Activated CD8-positive, alpha-beta memory T cell treated with anti-CD3 and anti-CD28 coated beads, Interleukin-2, amount 50 U/mL, for 1 hour (primary cell): ENCODE measurements around the gene ANKS6.

ENCODE experiments used
- DNase-seq: peaks from one replicate; pipeline ENCODE4 v3.0.0-alpha.2; 2020; ENCODE audit errors: extremely low read depth

The ANKS6 gene

DNA sequence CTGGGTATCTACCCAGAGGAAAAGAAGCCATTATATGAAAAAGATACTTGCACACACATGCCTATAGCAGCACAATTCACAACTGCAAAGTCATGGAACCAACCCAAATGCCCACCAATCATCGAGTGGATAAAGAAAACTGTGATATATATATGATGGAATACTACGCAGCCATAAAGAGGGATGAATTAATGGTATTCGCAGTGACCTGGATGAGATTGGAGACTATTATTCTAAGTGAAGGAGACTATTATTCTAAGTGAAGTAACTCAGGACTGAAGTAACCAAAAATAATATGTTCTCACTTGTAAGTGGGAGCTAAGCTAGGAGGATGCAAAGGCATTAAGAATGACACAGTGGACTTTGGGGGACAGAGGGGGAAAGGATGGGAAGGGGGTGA is 57.6 kb downstream of the ANKS6 start:
- no peak for DNase-seq

- DNase-seq = no peak
Measured at GRCh38 chr9:98736226-98736625, 60.1 kb downstream of the ANKS6 start.

GRCh38 chr9:98732801-98733200 is 63.6 kb downstream of the ANKS6 start:
- DNase-seq = no peak

GRCh38 chr9:98732091-98732490 is 64.3 kb downstream of the ANKS6 start:
- DNase-seq = no peak

GRCh38 chr9:98730871-98731270 is 65.5 kb downstream of the ANKS6 start:
- DNase-seq = no peak

DNA sequence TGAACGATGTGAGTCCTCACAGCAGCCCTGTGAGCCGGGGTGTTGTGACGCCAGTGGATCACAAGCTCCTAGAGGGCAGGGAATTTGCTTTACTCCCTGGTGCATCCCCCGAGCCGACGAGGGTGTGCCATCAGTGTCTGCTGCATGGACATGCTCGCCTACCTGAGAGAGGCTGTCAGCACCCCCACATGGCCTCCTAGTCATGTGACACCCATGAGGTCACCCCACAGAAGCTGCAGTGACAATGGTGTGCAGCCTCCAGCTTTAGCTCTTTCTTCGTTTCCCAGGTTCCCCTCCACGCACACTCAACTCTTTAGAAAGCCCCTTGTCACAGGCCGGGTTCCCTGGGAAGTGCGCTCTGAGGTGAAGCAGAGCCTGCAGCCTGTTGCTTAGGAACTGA is 67.9 kb downstream of the ANKS6 start:
- DNase-seq = no peak

GRCh38 chr9:98727428-98727827 is 68.9 kb downstream of the ANKS6 start:
- DNase-seq = no peak

DNA sequence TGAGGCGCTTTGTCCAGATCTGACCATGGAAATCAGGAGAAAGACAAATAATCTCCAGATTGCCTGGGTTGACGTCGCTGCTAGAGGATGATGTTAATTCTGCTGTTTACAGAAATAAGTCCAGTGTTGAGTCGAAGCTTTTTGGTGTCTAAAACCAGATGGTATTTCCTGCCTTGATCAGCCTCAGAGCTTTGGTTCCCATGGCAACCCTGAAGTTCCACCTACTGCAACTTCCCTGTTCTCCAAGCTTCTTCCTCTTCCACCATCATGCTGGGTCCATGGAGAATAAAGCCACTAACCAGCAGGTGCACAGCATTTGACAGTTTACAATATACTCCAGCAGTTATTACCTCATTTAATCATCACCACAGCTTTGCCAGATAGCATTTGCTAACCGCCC is 69.6 kb downstream of the ANKS6 start:
- DNase-seq = no peak

DNA sequence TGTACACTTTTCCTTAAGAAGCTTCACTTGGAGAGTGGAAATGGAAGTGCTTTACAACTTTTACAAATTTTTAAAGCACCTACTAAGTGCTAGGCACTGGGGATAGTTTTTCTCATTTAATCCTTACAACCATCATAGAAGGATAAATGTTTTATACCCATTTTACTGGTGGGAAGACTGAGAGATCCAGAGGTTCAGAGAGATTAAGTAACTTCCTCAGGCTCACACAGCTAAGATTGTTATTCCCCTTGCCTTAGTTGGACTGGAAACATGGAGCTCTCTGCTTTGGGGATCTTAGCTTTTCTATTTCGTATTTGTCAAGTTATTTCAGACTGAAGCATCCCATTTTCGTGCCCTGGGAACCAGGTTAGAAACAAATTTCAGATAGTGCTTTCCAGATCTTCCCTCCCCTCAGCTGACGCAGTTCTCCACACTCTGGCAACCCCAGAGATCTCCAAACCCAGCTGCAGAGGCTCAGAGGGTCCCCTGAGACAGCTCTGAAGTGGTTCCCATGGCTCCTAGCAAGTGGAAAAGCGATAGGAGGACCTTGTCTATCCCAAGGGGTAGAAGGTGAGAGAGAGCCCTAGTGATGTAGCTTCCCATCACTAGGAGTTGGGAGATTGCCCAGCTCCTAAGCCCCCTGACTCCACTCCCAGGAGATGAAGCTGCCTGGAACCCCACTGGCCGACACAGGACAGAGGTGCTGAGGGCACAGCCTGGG is 71.4 kb downstream of the ANKS6 start:
- no peak for DNase-seq

GRCh38 chr9:98721643-98722042 is 74.7 kb downstream of the ANKS6 start:
- DNase-seq = no peak

- no peak for DNase-seq
Measured at GRCh38 chr9:98720402-98720801, 76.0 kb downstream of the ANKS6 start.

- DNase-seq = no peak
Measured at GRCh38 chr9:98719055-98719454, 77.3 kb downstream of the ANKS6 start.

GRCh38 chr9:98714833-98715232 is 81.5 kb downstream of the ANKS6 start:
- DNase-seq = no peak

- DNase-seq = no peak
Measured at GRCh38 chr9:98712987-98713386, 83.4 kb downstream of the ANKS6 start.

GRCh38 chr9:98709968-98710965 is 86.1 kb downstream of the ANKS6 start:
- no peak for DNase-seq

DNA sequence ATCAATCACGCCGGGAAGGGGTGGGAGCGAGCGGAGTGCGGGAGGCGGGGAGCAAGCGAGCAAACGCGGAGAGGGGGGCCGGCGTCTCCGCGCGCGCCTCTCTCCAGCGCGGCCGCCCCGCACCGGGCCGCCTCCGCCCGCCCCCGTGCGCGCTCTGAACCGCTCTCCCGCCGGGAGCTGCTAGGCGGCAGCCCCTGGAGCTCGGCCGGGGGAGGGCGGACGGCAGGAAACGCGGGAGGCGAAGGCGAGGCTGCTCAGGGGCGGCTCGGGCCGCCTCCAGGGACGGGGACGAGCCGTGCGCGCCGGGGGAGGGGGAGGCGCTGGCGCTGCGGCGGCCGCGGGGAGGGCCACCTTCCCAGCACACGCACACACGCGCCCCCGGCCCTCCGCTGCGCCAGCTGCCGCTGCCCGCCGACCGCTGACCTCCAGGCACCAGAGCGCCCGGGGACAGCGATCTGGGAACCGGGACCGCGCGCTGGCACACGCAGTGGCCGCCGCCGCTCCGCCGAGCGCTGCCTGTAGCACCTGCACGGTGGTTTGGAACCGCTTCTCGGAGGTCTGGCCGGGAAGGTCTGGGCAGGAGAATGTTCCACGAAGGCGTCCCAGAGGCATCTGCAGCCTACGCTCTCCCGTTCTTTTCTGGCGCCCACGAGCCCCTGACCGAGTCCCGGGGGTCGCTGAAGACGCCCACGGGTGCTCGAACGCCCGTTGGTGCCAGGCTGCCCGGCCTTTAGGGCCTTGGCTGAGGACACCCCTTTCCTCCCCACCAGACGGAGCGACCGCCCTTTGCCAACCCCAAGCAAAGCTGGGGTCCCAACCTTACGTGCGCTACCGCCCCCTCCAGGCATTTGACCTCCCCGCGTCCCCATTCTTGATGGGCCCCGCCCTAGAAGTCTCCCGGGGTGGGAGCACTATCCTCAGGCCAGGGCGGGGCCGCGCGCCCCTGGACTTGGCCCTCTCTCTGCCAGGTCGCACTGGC is 87.1 kb downstream of the ANKS6 start, which contains the start of gene GABBR2:
Gene GABBR2, minus strand, starts transcription at position 3 of the 979 bp plus-strand sequence. CDS start 198 bp downstream, outside the sequence.
- DNase-seq = no peak

- no peak for DNase-seq
Measured at GRCh38 chr9:98708103-98708932, 88.0 kb downstream of the ANKS6 start.

DNA sequence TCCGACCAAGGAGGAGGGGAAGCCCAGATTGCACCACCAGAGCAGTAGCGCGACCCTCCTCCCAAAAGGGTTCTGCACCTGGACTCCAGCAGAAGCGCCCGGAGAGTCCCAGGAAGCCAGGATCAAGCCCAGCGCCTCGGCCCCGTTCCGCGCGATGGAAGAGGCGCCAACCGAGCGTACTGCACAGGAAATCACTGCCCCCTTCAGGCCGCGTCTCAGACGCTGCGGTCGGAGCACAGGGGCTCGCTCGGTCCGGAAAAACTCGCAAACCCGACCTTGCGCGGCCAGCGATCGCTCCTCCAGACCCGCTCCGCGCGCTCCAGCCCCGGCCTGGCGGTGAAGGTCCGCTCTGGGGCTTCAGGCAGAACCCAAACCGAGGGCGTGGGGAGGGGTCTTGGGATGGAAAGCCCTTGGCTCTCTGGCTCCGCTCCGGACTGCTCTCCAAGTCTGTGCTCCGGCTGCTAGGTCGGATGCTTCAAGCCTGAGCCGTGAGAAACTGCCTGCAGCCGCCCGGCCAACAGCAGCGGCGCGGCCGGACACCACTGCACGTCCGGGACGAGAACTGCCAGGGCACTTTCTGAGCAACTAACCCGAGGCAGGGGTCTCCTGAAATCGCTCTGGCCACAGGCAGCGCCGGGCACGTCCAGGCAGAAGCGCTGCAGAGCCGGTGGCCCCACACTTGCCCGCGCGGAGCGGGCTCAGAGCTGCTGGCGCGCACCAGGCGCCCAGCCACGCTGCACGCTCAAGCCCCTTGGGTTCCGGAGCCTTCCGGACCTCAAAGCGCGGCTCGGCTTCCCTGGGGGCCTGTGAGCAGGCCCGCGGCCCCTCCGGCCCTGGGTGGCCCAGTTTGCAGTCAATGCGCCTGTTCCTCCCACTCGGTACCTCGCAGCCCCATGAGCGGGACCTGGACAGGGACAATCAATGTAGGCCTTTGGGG is 88.9 kb downstream of the ANKS6 start:
- no peak for DNase-seq

- DNase-seq = no peak
Measured at GRCh38 chr9:98706651-98707165, 89.6 kb downstream of the ANKS6 start.
